ENCODE measurements around the gene LGALS7B.
"Not testable (repeated sequence)": the region's sequence is repeated elsewhere in the genome, so short reads cannot be mapped to it uniquely, and the experiment has no call there.

LGALS7B gene

DNA sequence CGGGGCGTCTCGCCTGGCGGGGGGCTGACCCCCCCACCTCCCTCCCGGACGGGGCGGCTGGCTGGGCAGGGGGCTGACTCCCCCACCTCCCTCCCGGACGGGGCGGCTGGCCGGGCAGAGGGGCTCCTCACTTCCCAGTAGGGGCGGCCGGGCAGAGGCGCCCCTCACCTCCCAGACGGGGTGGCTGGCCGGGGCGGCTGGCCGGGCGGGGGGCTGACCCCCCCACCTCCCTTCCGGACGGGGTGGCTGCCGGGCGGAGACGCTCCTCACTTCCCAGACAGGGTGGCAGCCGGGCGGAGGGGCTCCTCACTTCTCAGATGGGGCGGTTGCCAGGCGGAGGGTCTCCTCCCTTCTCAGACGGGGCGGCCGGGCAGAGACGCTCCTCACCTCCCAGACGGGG, 8.8 kb downstream of the LGALS7B start:
- not testable (repeated sequence) for DNase-seq

DNA sequence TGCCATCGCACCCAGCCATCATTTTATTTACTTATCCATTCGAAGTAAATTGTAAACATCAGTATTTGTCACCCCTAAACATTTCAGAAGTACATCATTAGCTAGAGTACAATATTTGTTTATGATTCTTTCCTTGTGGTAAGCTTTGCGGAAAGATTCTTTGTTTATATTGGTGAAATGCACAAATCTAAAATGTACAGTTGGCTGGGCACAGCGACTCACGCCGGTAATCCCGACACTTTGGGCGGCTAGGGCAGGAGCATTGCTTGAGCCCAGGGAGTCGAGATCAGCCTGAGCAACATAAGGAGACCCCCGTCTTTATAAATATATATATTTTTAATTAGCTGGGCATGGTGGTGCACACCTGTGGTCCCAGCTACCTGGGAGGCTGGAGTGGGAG, 10.1 kb downstream of the LGALS7B start:
- no peak for DNase-seq

DNA sequence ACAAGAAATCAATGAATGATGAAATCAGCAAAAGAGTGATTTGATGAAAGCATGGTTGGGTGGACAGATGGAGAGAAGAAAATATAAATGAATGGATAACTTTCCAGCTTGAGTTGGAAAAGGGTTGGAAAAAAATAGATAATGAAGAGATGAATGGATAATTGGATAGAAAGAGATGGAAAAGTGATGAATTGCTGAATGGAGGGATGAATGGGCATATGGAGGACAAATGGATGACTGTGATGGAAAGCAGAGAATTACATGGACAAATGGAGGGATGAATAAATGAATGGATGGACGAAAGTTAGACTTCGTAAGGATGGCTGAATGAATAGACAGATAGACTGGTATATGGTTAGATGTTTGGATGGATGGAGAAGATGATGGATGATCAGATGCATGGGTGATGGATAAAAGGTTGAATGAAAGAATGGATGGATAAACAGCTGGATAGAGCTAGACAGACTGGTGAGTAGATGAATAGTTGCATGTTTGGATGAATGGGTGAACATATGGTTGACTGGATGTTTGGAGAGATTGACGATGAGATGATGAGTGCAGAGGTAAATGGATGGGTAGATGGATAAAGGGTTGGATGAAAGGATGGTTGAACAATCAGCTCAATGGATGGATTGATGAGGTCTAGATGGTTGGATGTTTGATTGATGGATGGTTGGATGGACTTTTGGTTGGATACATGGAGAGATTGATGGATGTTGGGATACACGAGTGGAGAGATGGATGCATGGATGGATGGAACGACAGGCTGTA, 11.8 kb downstream of the LGALS7B start:
- no peak for DNase-seq

DNA sequence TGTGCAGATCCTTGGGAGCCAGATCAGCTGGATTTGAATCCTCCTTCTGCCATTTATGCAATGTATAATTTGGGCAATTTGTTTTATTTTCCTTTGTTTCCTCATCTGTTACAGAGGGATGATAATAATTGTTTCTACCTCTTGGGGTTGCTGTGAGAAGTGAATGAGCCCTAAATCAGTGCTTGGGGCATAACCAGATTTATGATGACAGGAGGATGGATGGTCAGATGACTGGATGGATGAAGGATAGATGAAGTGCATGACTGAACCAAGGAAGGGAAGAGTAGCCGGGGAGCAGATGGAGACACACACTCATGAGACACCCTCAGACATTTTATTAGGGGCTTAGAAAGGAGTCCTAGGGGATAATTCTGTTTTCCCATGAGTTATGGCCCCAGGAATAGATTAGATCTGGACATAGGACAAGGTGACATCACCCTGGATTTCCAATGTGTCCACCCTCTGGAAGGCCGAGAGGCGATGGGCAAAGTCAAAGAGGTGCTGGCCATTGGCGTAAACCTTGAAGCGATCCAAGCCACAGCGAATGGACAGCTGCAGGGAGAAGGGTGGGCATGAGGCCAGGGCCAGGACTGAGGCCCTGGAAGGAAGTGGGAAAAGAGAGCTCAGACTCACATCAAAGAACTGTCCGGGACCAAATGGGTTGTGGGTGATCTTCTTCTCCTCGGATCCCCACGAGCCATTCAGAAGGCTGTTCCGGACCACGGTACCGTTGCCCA, 12.5 kb downstream of the LGALS7B start:
- DNase-seq = no peak

DNA sequence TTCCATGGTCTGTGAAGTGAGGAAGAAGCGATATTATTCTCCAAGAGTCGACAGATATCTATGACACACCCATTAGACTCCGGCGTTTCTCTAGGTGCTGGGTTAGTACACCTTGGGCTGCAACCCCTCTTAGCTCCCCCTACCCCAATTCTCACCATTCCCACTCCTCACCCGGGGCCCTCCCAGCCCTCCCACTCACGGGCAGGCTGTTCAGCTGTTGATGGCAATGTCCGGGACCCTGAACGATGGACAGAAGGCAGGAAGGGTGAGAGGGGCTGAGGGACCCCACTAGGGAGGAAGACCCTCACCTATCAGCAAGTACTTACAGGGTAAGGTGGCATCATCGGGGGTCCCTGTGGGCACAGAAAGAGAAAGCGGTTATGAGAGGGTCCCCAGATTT, 14.5 kb downstream of the LGALS7B start:
- no peak for DNase-seq

DNA sequence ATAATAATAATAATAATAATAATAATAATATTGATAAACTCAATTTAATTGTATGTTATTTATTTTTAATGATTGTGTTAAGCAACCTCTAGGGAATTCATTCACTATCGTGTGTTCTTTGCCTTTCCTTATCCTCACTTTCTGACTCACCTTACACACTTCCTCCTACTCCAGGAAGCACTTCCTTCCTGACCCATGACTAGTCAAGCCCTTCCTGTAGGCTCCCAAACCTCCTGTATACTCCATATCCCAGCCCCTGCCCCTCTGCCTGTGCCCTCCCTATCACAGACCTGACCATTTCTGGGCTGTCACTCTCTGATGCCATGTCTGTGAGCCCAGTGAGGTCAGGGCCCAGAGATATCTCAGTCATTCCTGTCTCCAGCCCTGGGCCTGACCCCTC, 16.2 kb downstream of the LGALS7B start:
- no peak for DNase-seq

DNA sequence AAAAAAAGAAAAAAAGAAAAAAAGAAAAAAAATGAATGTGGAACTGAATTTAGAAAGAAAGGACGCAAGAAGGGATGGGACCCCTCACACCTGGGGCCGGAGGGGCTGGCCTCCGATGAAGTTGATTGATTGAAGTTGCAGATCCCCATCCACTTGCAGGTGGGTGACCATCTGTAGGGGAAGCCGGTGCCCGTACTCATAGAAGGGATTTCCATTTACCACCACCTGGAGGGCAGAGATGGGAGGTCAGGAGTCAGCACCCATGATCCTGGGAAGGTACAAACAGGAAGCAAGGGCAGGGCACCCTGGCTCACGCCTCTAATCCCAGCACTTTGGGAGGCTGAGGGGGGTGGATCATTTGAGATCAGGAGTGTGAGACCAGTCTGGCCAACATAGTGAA, 17.4 kb downstream of the LGALS7B start:
- no peak for DNase-seq

DNA sequence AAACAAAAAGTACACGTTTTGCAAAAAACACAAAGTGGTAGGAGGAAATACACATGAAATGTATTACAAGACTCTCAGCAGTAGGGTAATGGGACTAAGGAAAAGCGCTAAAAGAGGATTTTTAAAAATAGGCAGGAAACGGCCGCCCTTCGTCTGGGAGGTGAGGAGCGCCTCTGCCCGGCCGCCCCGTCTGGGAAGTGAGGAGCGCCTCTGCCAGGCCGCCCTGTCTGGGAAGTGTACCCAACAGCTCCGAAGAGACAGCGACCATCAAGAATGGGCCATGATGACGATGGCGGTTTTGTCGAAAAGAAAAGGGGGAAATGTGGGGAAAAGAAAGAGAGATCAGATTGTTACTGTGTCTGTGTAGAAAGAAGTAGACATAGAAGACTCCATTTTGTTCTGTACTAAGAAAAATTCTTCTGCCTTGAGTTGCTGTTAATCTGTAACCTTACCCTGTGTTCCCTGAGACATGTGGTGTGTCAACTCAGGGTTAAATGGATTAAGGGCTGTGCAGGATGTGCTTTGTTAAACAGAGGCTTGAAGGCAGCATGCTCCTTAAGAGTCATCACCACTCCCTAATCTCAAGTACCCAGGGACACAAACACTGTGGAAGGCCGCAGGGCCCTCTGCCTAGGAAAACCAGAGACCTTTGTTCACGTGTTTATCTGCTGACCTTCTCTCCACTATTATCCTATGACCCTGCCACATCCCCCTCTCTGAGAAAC, 18.5 kb downstream of the LGALS7B start:
- not testable (repeated sequence) for DNase-seq

DNA sequence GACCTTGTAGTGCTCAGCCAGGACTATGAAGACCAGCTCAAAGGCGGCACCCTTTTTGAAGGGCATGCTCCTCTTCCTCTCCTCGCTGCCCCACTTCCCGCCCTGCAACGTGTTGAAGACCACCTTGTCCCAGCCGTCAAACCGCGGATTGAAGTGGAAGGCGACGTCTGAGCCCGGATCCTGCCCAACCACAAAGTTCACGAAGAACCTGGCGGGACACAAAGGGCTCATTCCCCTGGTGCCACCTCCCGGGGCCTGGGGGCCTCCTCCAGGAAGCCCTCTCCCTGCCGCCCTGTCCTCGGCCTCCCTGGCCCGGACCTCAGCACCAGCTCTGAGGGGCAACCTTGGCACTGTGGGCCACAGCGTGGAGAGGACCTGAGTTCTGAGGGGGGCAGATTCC, 19.7 kb downstream of the LGALS7B start:
- DNase-seq = no peak

DNA sequence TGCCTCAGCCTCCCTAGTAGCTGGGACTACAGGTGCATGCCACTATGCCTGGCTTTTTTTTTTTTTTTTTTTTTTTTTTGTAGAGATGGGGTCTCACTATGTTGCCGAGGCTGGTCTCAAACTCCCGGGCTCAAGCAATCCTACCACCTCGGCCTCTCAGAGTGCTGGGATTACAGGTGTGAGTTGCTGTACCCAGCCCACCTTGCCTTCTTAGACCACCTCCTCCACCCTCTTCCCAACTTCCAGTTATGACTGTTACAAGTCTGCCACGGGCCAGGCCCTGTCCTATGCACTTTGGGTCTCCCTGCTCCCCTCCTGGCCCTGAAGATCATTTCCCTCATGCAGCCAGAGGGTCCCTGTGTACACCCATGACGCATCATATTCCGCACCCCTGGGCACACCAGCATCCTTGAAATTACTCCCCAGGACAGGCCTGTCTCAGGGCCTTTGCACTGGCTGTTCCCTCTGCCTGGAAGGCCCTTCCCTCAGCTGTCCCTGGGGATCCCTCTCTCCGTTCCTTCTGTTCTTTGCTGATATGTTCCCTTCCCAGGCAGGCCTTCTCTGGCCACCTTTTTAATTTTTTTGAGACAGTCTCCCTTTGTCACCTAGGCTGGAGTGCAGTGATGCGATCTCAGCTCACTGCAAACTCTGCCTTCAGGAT, 20.7 kb downstream of the LGALS7B start:
- DNase-seq = no peak

DNA sequence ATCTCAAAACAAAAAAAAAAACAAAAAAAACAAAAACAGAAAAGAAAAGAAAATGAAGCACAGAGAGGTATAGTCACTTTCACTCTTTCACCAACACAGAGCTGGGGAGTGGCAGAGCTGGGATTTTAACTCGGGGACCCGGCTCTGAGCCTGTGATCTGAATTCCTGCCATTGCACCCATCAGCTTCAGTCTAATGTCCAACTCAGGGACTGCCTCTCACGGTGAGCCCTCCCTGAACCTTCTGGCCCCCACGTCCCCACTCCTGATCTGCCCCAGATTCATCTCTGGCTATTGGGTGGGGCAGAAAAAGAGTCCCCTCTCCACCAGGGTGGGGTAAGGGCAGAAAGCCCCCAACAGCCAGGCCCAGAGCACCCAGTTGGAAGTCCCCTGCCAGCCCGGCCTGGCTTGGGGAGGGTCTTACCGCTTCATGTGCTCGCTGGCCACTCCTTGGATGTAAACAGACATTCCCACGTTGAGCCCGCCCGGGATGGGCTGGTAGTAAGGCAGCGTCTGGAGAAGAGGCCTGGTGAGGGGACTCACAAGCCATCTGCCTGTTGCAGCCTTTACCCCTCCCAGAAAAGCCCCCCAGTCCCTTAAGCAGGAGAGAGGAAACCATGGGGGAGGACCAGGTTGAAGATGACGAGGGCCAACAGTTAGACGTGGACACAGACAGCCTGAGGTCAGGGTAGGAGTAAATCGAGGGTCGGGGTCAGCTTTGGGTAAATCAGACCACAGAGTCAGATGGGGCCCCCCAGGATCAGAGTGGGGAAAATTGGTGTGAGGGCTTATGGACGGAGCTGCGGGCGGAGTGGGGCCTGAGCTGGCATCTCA, 23.2 kb downstream of the LGALS7B start:
- DNase-seq = no peak

DNA sequence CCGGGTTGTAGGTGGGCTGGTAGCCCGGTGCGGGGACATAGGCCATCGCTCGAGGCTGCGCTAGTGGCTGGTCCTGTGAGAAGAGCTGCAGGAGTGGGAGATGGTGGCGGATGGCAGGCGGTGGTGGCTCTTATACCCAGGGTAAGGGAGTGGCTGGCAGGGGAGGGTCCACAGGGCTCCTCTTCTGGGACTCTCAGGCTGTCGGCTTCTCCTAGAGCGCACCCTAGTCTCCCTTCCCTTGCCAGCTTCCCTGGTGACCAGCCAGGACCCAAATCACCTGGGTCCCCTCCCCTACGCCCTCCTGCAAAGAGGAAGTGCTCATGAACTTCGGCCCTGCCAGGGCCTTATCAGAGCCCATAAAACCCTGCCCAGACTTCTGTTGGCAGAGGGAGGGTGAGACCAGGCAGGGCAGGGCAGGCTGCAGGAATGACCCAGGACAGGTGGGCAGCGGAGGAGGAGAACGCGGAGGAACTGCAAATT, 23.9 kb downstream of the LGALS7B start, which contains the start of gene LGALS4:
Gene LGALS4, minus strand, starts transcription at position 105 of the 480 bp plus-strand sequence. Its CDS starts 59 bp downstream, at position 46.
- DNase-seq = no peak

DNA sequence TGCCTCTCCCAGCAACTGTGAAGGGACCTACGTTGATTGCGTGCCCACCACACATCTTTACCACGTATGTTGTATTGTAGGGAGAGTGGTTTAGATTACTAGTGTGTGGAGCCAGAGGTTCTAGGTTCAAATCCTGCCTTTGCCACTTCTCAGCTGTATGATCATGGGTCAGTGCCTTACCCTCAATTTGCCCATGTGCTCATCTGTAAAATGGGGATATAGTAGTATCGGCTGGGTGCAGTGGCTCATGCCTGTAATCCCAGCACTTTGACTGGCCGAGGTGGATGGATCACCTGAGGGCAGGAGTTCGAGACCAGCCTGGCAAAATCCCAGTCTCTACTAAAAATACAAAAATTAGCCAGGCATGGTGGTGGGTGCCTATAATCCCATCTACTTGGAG, 24.3 kb downstream of the LGALS7B start:
- DNase-seq = no peak

DNA sequence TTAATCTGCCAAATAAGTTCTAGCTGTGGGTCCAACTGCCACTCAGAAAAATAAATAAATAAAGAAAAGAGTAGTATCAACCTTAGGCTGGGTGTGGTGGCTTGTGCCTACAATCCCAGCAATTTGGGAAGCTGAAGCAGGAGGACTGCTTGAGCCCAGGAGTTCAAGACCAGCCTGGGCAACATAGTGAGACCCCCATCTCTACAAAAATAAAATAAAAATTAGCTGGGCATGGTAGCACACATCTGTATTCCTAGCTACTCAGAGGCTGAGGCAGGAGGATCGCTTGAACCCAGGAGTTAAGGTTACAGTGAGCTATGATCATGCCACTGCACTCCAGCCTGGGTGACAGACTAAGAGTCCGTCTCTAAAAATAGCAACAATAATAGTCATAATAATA, 24.9 kb downstream of the LGALS7B start:
- not testable (repeated sequence) for DNase-seq

DNA sequence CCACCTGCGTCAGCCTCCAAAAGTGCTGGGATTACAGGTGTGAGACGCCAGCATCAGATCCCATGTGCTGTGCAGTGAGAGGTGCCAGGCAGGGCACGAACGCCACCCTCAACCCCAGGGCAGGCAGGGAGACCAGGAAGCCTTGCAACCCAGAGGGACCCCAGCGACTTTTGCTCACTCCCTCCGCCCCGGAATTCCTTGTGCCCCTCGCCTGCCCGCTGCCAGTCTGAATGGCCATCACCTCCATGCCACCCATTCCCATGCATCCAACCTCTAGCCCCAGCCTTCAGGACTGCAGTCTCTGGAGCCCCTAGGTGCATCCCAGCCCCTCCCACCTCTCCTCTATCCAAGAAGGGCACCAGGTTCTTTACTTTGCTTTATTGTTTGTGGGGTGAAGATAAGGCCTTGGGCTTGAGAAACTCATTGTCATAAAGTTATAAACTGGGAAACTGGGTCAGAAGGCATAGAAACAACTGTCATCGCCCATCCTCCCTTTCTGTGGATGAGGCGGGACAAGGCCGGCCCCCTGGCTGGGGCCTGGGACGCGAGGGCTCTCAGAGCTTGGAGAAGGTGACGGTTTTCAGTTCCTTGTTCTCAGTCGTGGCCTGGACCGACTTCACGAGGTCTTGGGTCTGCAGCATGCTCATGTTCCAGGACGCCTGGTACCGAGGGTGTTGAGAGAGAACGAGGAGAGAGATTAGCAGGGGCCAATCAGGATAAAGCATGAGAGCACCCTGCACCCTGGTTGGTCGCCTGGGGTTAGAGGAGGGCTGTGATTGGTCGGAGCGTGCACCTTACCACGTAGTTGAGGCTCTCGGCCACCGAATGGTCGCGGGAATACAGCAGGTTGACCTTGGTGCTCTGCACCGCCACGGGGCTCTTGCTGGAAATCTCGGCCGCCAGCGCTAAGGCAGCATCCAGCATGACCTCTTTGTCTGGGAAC, 26.3 kb downstream of the LGALS7B start:
- DNase-seq = no peak

DNA sequence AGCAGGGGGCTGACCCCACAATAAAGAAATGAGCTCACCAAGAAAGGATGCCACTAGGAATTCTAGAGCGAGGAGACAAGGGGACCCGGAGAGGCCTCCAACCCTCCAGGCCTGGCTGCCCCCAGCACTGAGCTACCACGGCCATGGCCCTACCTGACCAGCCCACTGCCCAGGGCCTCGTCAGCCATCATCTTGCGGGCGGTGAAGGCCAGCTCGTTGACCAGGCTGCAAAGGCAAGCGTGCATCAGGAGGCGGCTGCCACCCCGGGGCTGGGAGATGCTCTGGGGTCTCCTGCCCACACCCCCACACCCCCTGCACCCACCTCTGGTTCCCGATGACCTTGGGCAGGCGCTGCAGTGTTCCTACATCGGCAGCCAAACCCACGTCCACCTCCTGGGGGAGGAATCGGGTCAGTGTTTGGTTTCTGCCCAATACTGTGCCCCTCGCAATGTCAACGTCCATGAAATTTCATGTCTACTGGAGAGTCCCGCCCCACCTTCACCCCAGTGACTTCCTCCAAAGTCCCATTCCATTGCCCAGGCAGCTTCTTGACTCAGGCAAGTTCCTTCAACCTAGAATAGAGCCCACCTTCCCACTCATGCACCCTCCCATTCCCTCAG, 27.2 kb downstream of the LGALS7B start:
- no peak for DNase-seq

DNA sequence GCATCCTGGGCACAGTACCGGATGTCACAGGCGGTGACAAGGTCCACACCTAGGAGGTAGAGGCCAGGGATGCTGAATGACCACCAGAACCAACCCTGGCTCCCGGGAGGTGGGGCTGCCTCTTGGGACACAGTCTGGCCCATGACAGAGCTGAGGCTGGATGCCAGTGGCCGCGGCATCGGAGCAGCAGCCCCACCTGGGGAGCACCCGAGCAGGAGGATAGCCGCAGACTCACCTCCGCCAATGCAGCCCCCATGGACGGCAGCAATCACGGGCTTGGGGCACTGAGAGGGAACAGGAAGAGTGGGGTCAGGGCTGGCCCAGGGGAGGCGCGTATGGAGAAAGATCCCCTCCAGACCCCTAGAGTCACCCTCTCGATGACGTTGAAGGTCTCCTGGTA, 28.1 kb downstream of the LGALS7B start:
- no peak for DNase-seq

DNA sequence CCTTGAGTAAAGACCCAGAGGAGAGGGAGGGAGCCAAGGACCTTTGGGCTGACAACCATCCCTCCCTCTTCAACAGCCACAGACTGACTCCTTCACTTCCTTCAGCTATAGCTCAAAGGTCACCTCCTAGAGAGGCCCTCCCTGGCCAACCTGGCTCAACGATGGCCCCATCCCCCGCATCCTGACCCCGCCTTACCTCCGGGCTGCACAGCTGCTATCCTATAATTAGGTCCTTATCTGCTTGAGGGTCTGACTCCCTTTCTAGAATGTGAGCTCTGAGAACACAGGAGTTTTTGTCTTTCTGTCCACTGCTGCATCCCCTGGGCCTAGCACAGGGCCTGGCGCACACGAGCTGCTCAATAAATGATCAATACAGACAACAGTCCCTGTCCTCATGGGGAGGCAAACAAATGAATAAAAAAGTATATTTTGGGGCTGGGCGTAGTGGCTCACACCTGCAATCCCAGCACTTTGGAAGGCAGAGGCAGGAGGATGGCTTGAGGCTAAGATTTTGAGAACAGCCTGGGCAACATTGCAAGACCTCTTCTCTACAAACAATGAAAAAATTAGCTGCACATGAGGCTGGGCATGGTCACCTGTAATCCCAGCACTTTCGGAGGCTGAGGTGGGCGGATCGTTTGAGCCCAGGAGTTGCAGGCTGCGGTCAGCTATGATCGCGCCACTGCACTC, 30.4 kb downstream of the LGALS7B start:
- no peak for DNase-seq

DNA sequence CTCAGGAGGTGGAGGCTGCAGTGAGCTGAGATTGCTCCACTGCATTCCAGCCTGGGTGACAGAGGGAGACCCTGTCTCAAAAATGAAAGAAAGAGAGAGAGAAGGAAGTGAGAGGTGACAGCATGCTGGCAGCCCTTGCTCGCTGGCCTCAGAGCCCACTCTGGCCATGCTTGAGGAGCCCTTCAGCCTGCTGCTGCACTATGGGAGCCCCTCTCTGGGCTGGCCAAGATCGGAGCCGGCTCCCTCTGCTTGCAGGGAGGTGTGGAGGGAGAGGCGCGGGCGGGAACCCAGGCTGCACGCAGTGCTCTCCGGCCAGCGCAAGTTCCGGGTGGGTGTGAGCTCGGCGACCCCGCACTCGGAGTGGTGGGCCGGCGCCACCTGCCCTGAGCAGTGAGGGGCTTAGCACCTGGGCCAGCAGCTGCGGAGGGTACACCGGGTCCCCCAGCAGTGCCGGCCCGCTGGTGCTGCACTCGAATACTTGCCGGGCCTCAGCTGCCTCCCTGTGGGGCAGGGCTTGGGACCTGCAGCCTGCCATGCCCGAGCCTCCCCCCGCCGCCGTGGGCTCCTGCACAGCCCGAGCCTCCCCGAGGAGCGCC, 32.3 kb downstream of the LGALS7B start:
- DNase-seq = not testable (repeated sequence)
